ENCODE results near the gene TMED9.
"Not testable (repeated sequence)": the region's sequence is repeated elsewhere in the genome, so short reads cannot be mapped to it uniquely, and the experiment has no call there.

TMED9 gene

DNA sequence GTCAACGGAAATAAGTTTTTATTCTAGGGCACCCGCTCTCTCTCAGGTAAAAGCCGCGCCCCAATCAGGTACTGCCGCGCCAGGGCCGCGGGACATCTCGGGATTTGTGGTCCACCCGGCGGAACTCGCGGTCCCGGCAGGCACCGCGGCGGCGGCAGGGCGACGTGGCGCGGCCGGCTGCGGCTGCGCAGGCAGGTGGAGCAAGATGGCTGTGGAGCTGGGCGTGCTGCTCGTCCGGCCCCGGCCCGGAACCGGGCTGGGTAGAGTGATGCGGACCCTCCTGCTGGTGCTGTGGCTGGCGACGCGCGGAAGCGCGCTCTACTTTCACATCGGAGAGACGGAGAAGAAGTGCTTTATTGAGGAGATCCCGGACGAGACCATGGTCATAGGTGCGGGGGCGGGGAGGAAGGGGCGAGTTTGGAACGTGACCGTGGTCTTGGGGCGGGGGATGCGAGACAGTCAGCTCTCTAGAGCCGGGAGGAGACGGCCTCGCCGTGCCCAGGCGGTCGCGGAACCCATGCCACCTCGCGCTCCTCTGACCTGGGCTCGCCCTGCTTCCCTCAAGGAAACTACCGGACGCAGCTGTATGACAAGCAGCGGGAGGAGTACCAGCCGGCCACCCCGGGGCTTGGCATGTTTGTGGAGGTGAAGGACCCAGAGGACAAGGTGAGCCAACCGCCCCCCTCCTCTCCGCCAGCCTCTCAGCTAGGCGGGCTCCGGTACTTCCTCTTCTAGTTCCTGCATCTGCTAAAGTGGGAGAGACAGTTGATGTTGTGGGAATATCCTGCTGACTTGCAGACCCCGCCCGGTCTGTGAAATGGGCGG, at the start of gene TMED9:
Gene TMED9, plus strand, starts transcription at position 194 of the 825 bp plus-strand sequence. Its CDS starts 12 bp downstream, at position 206.
- DNase-seq (ENCODE audit: low read depth in 3 of 3, low spot score in 1 of 3) = peak; percentile 63 to 83 (median 75)

DNA sequence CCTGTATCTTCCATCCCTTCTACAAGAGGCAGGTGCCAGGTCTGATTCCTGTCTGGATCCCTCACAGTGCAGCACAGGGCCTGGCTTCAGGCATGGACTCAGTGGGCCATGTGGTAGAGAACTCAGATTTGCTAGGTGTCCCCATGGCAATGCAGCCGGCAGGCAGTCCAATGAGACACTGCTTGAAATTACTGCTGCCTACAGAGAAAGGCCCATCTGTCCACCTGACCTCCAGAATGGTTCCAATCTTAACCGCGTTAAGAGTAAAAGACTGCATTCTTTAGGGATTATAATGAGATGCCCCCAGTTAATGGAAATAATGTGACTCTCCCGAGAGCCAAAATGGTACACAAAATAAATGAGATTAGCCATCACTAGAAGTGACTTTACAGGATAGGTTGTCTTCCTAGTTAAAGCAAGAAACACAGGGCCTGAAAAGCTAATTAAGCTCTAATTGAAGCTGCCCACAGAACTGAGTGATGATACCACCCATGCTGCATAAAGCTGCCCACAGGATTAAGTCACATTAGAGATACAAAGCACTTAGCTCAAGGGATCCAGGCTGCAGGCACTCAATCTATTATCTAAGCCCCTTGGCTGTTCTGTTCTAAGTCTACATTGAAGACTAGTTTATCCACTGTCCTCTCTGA, 49.1 kb upstream of the TMED9 start:
- DNase-seq (ENCODE audit: low read depth in 3 of 3, low spot score in 1 of 3) = no peak

DNA sequence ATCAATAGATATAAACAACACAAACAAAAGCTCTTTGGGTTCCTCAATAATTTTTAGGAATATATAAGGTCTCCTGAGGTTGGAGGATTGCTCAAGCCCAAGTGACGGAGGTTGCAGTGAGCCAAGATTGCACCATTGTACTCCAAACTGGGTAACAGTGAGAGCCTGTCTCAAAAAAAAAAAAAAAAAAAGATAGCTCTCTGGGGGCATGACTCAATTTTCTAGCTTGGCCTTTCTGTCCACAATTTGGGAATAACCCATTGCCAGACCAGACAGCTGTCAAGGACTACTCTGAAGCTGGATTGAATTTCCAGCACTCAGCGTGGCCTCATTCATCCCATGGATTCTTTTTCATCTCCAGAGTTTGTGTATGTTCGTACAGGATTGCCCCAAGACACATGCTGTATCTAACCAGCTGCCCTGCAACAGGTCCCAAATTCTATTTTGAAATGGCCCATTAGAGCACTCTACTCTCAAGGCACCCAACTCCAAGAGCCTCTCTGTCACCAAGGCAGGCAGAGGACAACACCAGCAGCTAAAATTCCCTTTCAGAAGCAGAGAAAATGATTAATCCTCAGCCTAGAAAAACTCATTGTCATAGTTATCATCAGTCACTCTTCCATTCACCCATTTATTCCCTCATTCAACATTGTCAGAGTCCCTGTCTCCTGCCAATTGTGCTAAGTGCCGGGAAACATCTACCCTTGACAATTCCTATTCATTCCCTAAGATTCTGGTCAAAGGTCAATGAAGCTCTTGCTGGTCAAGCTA, 46.3 kb upstream of the TMED9 start:
- DNase-seq (ENCODE audit: low read depth in 3 of 3, low spot score in 1 of 3) = no peak

DNA sequence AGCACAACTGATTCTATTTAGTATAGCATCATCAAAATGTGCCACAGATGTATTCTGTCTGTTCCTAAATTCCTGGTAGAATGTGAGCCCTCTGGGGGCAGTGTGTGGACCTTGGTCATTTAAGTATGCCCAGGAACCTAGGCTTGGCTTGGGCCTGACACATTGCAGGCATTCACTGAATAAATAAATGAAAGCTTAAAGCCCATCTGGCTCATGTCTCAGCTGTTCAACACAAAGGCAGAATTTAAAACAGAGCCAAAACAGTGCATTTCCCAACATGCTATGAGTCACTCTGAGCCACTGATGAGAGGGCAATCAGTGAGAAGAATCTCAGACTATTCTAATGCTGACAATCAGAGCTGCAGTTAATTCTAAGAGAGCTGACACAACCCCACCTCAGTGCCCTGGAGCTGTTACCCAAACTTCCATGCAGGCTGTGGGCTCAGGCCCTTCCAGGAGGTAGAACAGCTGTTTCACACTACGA, 45.7 kb upstream of the TMED9 start:
- DNase-seq (ENCODE audit: low read depth in 3 of 3, low spot score in 1 of 3) = no peak

DNA sequence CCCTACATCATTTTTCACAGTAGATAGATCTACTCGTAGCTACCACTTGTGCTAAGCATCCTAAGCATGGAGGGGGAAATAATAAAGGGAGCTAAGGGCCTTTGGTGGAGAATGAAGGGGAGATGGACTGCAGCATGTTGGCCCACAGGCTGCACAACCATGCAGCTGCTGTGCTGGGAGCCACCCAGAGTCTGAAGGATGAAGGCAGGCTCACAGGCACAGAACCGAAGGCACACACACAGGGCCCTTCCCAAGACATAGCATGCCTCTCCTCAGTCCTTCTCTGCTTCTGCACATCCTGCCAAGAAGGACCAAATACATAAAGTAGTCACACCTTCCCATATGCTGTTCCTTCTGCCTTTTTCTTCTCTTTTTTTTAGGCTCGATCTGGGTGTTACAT, 44.3 kb upstream of the TMED9 start:
- no peak for DNase-seq (ENCODE audit: low read depth in 3 of 3, low spot score in 1 of 3)

DNA sequence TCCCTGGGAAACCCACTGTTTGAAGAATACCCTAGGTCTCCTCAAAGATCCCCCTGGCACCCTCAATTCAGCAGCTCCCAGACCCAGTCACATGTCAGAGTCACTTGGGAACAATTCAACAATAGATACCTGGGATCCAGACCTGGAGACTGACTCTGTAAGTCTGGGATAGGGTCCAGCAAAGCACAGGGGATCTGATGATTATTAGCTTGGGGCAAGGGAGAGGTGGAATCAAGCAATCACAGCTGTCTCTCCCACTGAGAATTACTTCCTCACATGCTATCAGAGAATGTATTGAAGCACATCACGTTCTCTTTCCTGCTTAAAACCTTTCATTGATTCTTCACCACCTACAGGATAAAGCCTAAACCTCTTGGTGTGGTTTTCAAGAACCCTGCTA, 43.5 kb upstream of the TMED9 start:
- no peak for DNase-seq (ENCODE audit: low read depth in 3 of 3, low spot score in 1 of 3)

DNA sequence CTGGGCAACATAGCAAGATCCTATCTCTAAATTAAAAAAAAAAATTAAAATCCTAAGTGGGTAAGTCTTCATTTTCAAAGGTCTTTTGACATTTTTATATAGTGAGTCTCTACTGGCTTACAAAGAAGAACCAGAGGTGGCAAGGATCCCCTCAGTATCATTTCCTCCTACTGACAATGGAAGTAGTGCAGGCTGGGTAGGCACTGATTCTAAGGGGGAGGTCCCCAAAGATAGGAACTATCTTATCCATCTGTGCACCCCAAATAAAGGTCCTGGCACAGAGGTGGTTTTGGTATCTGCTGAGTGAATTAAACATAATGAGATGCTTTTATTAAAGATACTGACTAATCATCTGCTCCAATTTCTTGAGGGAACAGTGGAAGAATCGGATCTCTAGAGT, 41.9 kb upstream of the TMED9 start:
- DNase-seq (ENCODE audit: low read depth in 3 of 3, low spot score in 1 of 3) = no peak

DNA sequence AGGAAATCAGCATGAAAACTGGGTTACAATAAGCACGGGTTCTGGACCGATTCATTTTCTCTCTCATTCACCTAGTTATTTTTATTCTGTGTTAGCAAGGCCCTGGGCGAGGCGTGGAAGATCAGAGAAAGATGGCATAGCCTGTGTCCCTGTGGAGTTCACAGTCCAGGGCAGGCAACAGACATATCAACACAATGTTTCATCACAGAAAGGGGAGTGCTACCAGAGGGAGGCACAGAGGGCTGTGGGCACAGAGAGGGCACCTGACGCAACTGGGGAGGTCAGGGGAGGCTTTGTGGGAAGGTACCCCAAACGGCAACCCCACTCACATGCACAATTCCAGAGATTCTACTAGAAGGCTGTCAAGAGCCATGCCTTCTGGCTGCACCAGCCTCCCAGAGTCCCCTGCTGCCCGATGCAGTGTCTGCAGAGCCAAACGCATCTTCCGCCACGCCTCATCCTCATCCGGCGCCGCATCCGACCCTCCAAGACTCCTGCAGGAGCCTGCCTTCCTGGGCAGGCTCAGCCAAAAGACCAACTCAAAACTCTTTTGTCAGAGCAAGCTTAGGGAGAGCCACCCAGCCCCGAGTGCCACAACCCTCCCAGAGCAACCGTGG, 39.1 kb upstream of the TMED9 start:
- no peak for DNase-seq (ENCODE audit: low read depth in 3 of 3, low spot score in 1 of 3)

DNA sequence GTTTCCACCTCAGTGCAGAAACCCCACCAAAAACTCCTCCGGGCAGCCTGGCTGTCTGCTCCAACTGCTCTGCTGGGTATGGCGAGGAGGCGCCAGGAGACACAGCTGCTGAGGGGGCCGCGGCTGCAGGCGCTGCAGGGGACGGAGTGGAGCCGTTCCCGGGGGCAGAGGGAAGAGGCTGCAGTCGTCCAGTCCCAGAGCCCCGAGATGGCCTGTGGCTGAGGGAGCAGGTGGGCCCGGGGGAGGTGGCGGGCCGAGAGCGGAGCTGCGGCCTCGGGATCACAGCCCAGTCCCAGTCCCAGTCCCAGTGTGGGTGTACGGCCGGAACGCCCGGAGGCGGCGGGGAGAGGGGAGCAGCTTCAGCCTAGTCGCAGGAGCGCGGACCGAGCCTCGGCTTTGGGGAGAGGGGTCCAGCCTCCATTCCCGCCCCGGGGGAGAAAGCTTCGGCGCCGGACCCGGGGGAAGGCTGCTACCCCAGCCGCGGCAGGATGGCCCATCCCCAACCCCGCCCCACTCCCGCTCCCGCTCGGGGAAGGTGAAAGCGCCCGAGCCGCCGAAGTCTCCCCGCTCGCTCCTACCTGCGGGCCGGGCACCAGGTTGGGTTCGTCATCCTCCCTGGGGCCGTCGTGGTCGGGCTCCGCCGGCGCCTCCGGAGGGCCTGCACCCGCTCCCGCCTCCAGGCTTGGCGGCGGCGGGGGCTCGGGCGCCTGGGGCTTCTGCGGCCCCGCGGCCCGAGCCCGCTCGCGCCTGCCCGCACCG, 38.2 kb upstream of the TMED9 start:
- DNase-seq (ENCODE audit: low read depth in 3 of 3, low spot score in 1 of 3) = peak in 1 of 3 donors; percentile 29

DNA sequence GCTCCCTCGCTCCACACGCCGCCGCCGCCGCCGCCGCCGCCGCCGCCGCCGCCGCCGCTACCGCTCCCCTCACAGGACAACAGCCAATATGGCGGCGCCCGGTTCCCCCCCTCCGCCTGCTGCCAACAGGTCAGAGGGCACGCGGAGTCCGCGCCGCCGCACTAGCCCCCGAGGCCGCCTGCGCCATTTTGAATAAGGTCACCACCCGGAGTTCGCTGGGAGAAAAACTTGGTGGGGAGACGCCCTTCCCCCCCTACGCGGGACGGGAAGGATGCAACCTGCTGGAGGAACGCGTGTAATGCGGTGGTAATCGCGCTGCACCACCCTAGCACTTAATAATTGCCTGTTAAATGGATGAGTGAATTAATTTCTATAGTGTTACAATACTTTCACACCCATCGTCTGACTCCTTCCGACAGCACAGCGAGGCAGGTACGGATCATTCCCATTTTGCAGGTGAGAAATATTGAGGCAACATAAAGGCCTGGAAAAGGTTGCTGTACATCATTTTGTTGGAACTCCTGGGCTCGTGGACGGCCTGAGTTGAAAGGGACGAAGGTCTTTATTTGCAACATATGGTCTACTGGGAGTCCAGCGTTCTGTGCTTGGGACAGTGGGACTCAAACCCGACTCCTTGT, 37.4 kb upstream of the TMED9 start, which contains the start of gene FAM193B:
Gene FAM193B, minus strand, starts transcription at position 90 of the 638 bp plus-strand sequence. CDS start 105 bp downstream, outside the sequence.
- DNase-seq (ENCODE audit: low read depth in 3 of 3, low spot score in 1 of 3) = peak; percentile 85 to 96 (median 91)

DNA sequence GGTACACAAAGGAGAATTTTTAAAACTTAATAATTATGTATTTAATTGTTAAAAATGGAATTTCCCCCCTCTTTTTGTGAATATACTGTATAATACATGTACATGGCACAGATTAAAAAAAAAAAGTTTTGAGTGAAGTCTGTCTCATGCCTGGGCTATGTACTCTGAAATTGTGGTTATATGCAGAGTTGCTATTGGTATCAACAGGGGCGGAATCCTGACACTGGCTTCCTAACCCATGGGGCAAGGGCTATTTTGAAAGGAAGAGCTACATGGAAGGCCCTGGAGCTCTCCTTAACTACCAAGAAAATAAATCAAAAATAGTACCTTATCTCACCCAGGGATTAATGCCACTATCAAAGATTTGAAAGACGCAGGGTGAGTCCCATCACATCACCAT, 36.8 kb upstream of the TMED9 start:
- DNase-seq (ENCODE audit: low read depth in 3 of 3, low spot score in 1 of 3) = no peak

DNA sequence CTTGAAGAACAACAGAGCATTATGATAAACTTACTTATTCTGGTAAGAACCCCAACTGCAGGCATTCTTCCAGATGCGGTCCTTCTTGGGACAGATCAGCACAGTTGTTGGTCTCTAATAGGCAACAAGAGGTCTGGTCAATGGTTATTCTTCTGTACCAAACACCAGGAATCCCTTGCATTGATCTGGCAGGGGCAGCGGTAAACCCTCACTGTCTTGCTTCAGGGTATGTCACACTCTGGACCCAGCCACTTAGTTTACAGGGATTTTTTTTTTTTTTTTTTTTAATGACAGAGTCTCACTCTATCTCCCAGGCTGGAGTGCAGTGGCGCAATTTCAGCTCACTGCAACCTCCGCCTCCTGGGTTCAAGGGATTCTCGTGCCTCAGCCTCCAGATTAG, 36.3 kb upstream of the TMED9 start:
- DNase-seq (ENCODE audit: low read depth in 3 of 3, low spot score in 1 of 3) = no peak

DNA sequence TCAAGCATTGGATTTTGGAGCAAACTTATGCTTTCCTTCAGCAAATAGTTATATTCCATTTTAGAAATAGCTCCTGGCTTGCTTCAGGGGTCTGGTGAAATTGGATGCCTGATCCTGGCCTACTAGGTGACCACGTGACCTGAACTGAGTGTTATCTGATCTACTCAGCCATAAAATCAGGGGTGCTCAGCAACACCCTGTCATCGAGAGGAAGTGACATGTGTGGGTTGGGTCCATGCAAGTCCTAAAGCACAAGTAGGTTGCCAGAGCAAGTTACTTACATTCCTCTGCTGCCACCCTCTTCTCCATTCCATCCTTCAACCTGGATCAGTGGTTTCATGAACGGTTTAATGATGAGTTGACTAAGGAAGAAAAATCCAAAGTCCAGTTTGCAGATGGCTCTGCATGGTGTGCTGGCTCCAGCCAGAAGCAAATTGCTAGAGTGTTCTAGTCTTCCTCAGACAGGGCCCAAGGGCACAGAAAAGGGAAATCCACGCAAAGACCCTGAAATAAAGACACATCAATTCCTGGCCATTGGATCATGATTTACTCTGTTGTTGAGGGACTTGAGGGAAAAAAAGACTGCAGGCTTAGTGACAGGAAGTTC, 34.9 kb upstream of the TMED9 start:
- DNase-seq (ENCODE audit: low read depth in 3 of 3, low spot score in 1 of 3) = no peak

DNA sequence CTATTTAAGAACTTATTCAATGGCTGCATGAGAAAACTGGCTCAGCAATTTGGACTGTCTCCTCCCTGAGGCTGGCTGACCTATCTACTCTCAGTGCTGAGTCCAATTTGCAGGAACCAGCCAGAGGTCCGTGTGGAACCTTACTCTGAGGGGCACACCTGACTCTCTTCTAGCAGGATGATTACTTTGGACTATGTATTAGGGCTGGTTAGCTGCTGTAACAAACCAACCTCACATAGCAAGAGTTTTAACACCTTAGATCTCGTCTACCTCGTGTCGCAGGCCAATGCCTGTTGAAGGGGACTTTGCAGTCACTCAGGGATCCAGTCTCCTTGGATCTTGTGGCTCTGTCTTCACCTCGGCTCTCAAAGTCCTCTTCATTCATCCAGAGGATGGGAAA, 34.2 kb upstream of the TMED9 start:
- no peak for DNase-seq (ENCODE audit: low read depth in 3 of 3, low spot score in 1 of 3)

DNA sequence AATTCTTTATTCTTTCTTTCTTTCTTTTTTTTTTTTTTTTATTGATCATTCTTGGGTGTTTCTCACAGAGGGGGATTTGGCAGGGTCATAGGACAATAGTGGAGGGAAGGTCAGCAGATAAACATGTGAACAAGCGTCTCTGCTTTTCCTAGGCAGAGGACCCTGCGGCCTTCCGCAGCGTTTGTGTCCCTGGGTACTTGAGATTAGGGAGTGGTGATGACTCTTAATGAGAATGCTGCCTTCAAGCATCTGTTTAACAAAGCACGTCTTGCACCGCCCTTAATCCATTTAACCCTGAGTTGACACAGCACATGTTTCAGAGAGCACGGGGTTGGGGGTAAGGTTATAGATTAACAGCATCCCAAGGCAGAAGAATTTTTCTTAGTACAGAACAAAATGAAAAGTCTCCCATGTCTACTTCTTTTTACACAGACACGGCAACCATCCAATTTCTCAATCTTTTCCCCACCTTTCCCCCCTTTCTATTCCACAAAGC, 32.5 kb upstream of the TMED9 start:
- DNase-seq (ENCODE audit: low read depth in 3 of 3, low spot score in 1 of 3) = not testable (repeated sequence)

DNA sequence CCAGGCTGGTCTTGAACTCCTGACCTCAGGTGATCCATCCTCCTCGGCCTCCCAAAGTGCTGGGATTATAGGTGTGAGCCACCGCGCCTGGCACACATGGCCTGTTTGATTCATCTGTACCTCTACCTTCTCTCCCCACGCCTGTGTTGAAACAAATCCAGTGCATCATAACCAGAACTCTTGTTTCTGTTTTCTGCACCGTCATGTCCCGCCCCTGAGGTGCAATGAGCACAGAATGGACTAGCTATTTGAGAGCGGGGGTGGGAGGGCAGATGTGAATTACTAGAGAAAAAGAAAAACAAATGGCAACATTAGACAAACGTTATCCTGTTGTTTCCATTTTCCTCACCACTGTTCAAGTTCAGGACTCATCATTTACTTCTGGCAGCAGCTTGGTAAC, 27.0 kb upstream of the TMED9 start:
- DNase-seq (ENCODE audit: low read depth in 3 of 3, low spot score in 1 of 3) = no peak

DNA sequence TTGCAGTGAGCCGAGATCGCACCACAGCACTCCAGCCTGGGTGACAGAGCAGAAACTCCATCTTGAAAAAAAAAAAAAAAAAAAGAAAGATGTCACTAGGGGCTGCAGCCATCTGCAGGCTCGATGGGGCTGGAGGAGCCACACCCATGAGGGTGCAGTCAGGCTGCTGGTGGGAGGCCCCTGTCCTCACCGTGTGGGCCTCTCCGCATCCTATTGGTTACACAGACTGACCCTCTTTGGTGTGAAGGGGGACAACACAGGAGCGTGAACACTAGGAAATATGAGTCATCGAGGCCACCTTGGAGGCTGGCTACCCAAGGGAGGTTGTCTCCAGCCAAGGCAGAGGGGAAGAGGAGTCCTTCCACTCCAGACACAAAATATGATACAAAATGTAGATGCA, 23.7 kb upstream of the TMED9 start:
- DNase-seq (ENCODE audit: low read depth in 3 of 3, low spot score in 1 of 3) = no peak

DNA sequence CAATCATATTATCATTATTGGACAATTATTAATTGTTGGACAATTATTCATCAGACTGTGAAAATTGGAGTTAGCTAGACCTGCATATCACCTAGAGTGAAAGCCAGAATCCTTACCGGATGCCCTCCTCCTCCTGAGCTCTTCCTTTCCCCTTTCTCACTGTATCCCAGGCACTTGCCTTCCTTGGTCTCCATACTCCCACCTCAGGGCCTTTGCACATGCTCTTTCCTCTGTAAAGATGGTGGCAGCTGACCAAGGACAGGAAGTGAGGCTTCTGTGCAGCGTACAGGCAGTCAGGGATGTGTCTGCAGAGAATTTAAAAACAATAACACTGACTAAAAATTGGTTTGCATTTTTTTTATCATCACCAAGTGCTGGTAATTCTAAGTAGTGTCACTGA, 22.1 kb upstream of the TMED9 start:
- no peak for DNase-seq (ENCODE audit: low read depth in 3 of 3, low spot score in 1 of 3)

DNA sequence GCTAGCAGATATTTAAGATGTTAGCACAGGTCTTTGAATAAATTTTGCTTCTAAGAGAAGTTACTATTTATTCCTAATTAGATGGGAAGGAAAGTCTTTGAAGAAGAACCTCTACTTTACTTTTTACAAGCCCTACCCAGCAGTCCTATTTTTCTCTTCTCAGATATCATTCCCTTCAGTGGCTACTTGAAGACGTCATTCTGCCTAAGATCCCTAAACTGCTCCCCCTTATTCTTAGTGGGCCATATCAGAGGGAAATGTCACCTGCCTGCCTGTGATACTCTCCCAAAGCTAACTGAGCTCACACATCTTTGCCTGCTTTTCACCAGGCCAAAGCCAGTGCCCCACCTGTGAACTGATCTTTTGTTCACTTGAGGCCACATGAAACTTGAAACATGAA, 16.5 kb upstream of the TMED9 start:
- DNase-seq (ENCODE audit: low read depth in 3 of 3, low spot score in 1 of 3) = no peak
